ENCODE data around the gene DRAXIN.

DRAXIN gene

GRCh38 chr1:11701981-11702803 is 10.7 kb downstream of the DRAXIN start:
- no peak for TF ChIP-seq CTCF (IDR thresholded peaks at IDR 0.05)
- Histone ChIP-seq H3K4me1 (peaks cover 0 to 15% (median 12%) of the 10 kb centered on the region in 4 donors), H3K27ac (no peak overlapping the region), H3K36me3 (no peaks in the 10 kb centered on the region), H3K27me3 (peaks cover 0 to 91% of the 10 kb centered on the region in 2 donors), H3K9me3 (no peaks in the 10 kb centered on the region), H3K4me3 (no peak overlapping the region)
- DNase-seq, result no peak
- intact Hi-C loops (cut with DNase I; ENCODE audit: low total_unique reads), result no loop called here

GRCh38 chr1:11703357-11704193 is 12.1 kb downstream of the DRAXIN start:
- no peak for TF ChIP-seq CTCF (IDR thresholded peaks at IDR 0.05)
- intact Hi-C loops (cut with DNase I; ENCODE audit: low total_unique reads), result no loop called here
- H3K27me3 ChIP-seq, result peaks cover 0 to 88% of the 10 kb centered on the region in 2 donors
- H3K27ac ChIP-seq, result no peak overlapping the region
- peaks cover 0 to 25% (median 16%) of the 10 kb centered on the region in 4 donors for H3K4me1 ChIP-seq
- no peak overlapping the region for H3K4me3 ChIP-seq
- no peak for DNase-seq
- H3K36me3 ChIP-seq, result no peaks in the 10 kb centered on the region
- no peaks in the 10 kb centered on the region for H3K9me3 ChIP-seq

- Histone ChIP-seq H3K27ac (no peak overlapping the region), H3K27me3 (peaks cover 0 to 87% of the 10 kb centered on the region in 2 donors), H3K9me3 (no peaks in the 10 kb centered on the region), H3K4me3 (no peak overlapping the region), H3K36me3 (no peaks in the 10 kb centered on the region), H3K4me1 (peaks cover 0 to 25% (median 16%) of the 10 kb centered on the region in 4 donors)
- TF ChIP-seq CTCF (IDR thresholded peaks at IDR 0.05), result no peak
- intact Hi-C loops (cut with DNase I; ENCODE audit: low total_unique reads), result no loop called here
- DNase-seq, result no peak
Measured at GRCh38 chr1:11704194-11704529, 12.7 kb downstream of the DRAXIN start.

GRCh38 chr1:11704691-11705475 is 13.4 kb downstream of the DRAXIN start:
- Histone ChIP-seq H3K9me3 (no peaks in the 10 kb centered on the region), H3K4me3 (no peak overlapping the region), H3K27ac (no peak overlapping the region), H3K4me1 (peaks cover 0 to 25% (median 16%) of the 10 kb centered on the region in 4 donors), H3K27me3 (peaks cover 0 to 86% of the 10 kb centered on the region in 2 donors), H3K36me3 (no peaks in the 10 kb centered on the region)
- no peak for TF ChIP-seq CTCF (IDR thresholded peaks at IDR 0.05)
- no peak for DNase-seq
- intact Hi-C loops (cut with DNase I; ENCODE audit: low total_unique reads), result no loop called here

GRCh38 chr1:11705596-11705995 is 14.1 kb downstream of the DRAXIN start:
- peaks cover 0 to 24% (median 15%) of the 10 kb centered on the region in 4 donors for H3K4me1 ChIP-seq
- peaks cover 0 to 83% of the 10 kb centered on the region in 2 donors for H3K27me3 ChIP-seq
- TF ChIP-seq CTCF (IDR thresholded peaks at IDR 0.05), result no peak
- H3K36me3 ChIP-seq, result no peaks in the 10 kb centered on the region
- intact Hi-C loops (cut with DNase I; ENCODE audit: low total_unique reads), result no loop called here
- no peak overlapping the region for H3K27ac ChIP-seq
- no peak for DNase-seq
- no peaks in the 10 kb centered on the region for H3K9me3 ChIP-seq
- no peak overlapping the region for H3K4me3 ChIP-seq
